Measurements from ENCODE around the gene AGBL3.

Gene AGBL3

GRCh38 chr7:134986363-134987251 lies at the start of gene AGBL3:
Gene AGBL3, plus strand, starts transcription at chr7:134986508. Its CDS starts 1,426 bp downstream, at chr7:134987934.
- peak; percentile 95 for DNase-seq (ENCODE audit: low spot score)

- DNase-seq (ENCODE audit: low spot score): no peak
These were observed 49.3 kb upstream of the AGBL3 start for GRCh38 chr7:134936893-134937510.

- DNase-seq (ENCODE audit: low spot score): no peak
These were observed 48.2 kb upstream of the AGBL3 start for GRCh38 chr7:134938141-134938540.

GRCh38 chr7:134939136-134939535 lies 47.2 kb upstream of the AGBL3 start:
- no peak for DNase-seq (ENCODE audit: low spot score)

- DNase-seq (ENCODE audit: low spot score): no peak
These were observed 45.6 kb upstream of the AGBL3 start for GRCh38 chr7:134940729-134941128.

GRCh38 chr7:134941185-134941900 lies 45.0 kb upstream of the AGBL3 start:
- DNase-seq (ENCODE audit: low spot score): no peak

DNA sequence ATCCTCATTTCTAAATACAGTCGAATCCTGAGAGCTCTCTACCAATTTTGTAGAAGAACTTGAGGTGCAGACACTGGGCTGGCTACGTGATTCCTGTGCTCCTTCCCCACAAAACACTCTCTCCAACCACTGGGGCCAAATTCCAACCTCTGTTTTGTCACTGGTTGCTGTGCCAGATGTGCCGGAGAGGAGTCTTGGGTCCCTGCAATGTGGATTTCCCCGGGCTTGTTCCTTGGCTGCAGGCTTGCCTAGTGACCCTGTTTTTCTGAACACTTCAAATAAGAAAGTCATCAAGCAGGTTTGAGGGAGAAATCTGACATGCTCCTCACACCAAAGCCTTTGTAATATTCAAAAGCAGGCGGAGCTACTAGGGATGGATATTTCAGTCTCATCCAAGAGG lies 44.4 kb upstream of the AGBL3 start:
- DNase-seq (ENCODE audit: low spot score): no peak

GRCh38 chr7:134942690-134943466 lies 43.4 kb upstream of the AGBL3 start:
- no peak for DNase-seq (ENCODE audit: low spot score)

- peak; percentile 39 for DNase-seq (ENCODE audit: low spot score)
These were observed 42.4 kb upstream of the AGBL3 start for GRCh38 chr7:134943785-134944400.

- no peak for DNase-seq (ENCODE audit: low spot score)
These were observed 40.6 kb upstream of the AGBL3 start for GRCh38 chr7:134945691-134946090.

DNA sequence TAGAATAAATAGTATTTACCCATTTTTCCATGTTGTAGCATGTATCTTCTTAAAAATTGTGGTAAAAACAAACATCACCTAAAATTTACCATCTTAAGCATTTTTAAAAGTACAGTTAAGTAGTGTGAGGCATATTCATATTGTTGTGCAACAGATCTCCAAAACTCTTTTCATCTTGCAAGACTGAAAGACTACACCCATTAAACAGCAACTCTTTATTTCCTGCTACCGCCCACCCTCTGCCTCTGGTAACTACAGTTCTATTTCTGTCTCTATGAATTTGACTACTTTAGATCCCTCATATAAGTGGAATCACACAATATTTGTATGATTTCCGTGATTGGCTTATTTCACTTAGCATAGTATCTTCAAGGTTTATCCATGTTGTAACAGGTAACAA lies 40.0 kb upstream of the AGBL3 start:
- DNase-seq (ENCODE audit: low spot score): no peak

DNA sequence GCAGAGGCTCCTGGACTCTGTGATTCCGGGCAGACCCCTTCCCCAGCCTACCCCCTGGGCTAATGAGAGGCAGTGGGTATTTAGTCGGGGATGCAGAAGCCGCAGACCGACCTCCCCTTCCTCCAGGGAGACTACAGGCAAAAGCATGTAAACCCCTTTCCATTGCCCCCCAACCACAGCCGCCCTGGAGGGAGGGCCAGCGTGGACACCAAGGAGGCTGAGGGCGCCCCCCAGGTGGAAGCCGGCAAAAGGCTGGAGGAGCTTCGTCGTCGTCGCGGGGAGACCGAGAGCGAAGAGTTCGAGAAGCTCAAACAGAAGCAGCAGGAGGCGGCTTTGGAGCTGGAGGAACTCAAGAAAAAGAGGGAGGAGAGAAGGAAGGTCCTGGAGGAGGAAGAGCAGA lies 39.0 kb upstream of the AGBL3 start:
- no peak for DNase-seq (ENCODE audit: low spot score)

DNA sequence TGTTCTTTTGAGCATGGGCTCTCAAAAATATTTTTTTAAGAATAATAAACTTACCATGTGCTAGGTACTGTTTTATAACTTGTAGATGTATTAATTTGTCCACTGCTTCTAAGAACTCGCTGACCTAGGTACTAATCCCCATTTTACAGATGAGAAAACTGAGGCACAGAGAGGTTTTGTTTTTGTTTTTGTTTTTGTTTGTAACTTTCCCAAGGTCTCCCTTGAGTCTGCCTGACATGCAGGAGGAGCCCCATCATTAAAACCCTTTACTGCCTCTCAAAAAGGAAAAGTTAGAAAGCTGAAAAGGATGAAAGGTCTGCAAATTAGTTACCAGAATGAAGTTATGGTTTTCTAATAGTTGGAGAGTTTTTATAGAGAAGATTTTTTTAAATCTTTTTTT lies 38.5 kb upstream of the AGBL3 start:
- no peak for DNase-seq (ENCODE audit: low spot score)

GRCh38 chr7:134948246-134948645 lies 38.1 kb upstream of the AGBL3 start:
- DNase-seq (ENCODE audit: low spot score): no peak

DNA sequence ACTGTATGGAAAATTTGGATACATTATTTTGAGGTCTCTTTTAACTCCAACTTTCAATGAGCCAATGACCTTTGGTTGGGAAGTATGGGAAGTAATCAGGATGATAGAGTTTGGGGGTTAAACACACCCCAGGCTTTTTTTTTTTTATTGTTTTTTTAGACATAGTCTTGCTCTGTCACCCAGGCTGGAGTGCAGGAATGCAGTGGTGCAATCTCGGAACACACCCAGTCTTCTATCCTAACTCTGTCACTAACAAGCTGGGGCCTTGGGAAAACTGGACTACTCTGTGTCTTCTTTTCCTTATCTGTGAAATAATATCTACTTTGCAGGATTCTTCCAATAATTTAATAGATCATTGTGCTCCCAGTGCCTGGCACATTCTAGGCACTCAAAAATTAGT lies 37.6 kb upstream of the AGBL3 start:
- DNase-seq (ENCODE audit: low spot score): no peak

DNA sequence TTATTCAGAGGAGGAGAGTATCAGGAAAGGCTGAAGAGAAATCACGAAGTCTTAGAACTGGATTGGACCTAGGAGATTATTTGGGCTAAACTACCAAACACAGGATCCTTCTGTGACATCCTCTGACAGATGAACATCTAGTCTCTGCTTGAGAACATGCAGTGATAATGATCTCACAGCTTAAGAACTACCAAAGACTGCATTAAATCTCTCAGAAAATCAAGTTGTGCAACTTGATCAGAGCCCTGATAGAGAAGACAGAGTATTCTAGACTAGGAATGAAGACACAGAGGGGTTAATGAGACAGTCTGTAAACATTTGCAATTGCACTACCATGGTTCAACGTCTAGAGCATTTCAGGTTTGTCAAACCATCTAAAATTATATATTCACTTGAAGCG lies 37.1 kb upstream of the AGBL3 start:
- no peak for DNase-seq (ENCODE audit: low spot score)

DNA sequence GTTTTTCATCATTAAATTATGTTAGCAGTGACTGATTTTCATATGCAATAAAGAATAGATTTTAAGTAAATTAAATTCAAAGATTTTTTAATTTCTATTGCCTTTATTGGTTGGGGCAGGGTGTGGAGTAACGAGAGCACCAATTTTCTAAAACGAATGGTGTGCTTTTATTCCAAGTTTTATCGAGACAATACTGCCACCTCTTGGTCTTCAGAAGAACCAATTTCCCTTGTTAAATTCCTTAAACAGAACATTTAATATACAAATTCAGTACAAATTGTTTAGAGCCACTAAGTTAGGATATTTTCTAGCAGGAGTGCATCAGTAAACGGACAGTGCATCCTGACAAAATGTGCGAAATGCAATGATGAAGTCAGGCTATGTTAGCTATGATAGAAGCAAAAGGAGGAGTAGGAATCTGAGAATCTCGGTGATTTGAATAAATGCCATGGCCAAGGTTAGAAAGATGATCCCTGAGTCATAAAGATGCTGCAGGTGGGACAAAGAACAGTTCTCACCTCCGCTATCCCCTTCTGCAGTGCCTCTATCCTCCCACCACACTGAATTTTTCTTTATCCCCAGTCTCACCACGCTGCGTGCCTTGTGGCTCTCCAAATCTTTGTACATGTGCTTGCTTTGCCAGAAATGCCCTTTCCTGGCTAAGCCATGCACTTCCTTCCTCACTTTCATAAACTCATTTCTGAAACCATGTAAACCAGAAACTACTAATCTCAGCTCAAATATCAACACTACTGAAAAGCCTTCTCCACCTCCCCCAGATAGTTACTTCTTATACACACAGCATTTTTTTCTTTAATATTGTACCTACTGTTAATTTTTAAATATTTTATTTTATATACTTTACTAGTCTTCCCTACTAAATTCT lies 31.9 kb upstream of the AGBL3 start:
- DNase-seq (ENCODE audit: low spot score): peak; percentile 57

DNA sequence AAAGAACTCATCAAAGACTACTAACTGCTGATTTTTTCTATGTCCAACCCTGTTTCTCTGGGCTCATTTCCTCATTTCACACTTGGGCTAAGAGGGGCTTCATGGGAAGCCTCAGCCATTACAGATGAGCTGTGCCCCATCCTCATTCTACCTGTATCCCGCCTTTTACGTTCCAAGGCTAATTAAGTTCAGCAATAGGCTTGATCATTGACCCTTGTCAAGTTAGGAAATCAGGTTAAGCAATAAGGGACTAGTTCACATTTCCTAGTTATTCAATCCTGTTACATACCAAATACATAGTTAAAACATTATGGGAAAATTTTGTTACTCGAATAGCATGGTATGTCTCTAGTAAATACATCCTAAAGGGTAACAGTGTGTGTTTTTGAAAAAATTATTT lies 29.3 kb upstream of the AGBL3 start:
- DNase-seq (ENCODE audit: low spot score): no peak

GRCh38 chr7:134959810-134960209 lies 26.5 kb upstream of the AGBL3 start:
- DNase-seq (ENCODE audit: low spot score): no peak

DNA sequence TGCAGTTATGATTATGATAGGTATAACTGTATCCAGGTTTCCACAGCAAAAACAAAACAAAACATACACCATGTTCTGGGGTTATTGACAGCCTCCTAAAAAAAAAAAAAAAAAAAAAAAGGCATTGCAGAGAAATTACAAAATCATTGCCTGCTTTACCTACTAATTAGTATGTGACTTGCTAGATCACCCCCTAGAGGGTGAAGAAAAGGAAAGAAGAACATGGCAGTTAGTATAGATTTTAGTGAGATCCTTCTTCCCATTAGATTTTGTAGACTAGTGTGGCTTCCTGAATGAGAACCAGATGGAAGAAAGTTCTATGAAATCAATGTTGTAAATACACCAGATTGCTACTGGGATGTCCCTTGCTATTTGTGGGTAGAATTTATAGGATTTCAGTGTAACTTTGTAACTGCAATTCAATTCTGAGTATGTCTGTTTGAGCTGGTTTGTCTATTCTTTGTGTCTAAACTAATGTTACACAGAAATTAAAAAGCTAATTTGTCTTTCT lies 24.0 kb upstream of the AGBL3 start:
- no peak for DNase-seq (ENCODE audit: low spot score)

Measured in SW480 (cell line).